GM18520 (cell line): Measurements from ENCODE around the gene SYNPO2.

Experiments
- ATAC-seq: cut with Tn5 transposase; IDR thresholded peaks from one replicate; pipeline ENCODE4 v1.9.1; 2021; ENCODE audit not compliant: unreplicated experiment

Gene SYNPO2

DNA sequence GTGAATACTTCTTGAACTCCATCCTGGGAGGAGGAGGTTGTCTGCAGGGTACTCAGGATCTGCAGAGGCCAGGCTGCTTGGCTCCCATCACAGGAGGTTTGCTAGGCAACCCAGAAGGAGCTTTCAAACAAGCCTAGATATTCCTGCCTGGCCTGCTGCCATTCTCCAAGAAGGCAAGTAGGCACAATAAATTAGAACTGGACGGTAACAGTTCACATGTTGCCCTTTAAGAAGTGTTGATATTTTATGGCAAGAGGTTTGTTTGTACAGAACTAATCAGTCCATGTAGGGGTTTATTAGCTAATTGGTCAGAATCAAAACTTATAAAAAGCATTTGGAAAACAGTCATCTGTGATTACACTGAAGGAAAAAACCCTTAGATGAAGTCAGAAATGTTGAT lies 39.3 kb downstream of the SYNPO2 start:
- ATAC-seq = no peak

DNA sequence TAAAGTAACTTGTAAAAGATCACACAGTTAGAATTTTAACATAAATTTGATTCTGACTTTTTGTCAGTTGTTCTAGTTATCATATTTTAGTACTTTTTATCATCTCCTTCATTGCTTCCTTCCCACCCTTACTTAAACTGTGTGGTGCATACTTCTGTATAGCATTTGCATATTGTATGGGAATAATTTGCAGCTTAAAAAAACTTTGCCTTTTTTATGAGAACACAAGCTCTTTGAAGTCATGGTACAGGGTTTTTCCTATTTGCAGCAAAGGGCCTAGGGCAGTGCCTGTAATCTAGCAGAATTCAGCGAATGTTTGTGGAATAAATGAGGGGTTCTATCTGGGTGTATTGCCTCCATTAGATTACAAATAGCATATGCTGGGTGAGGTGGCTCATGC lies 41.6 kb downstream of the SYNPO2 start:
- no peak for ATAC-seq

DNA sequence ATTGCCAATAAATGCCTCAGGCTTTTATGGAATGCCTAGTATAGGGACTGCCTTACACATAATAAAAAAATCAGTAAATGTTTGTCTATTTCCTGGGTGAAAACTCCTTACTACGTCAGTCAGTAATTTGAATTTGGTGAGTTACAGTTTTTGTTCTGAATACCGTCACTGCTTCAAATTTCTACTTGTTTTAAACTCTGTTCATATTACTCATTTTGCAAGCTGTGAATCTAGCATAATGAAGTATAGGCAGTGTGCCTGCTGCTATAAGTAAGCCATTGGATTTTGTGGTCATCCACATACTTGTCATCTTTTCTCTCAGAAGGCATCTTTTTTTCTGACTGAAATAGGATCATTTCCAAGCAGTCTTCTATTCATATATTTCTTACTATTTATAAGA lies 43.1 kb downstream of the SYNPO2 start:
- no peak for ATAC-seq

DNA sequence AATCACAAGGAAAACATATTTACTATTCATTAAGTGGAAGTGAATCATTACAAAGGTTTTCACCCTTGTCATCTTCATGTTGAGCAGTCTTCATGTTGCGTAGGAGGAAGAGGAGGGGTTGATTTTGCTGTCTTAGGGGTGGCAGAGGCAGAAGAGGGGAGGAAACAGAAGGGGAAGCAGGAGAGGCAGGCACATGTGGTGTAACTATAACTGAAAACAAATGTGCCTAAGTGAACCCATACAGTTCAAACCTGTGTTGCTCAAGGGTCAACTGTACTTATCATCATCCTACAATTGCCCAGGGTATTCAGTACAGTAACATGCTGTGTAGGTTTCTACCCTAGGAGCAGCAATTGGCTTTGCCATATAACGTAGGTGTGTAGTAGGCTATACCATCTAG lies 47.2 kb downstream of the SYNPO2 start:
- no peak for ATAC-seq

DNA sequence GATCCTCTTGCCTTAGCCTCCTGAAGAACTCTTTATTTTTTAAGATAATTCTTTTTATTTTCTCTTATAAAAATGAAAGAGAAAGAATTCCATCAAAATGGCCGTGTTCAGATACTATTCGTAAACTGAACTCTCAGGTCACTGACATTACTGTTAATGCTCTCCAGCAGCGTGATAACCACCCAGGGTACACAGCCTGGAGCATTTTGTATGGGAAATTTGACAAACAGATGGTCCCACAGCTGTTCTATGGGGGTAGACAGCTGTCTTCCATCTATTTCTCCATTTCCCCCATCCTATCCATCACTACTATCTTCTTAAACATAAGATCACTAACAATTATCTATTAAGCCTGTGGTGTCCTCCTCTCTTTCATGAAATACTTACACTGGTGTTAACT lies 47.8 kb downstream of the SYNPO2 start:
- no peak for ATAC-seq

DNA sequence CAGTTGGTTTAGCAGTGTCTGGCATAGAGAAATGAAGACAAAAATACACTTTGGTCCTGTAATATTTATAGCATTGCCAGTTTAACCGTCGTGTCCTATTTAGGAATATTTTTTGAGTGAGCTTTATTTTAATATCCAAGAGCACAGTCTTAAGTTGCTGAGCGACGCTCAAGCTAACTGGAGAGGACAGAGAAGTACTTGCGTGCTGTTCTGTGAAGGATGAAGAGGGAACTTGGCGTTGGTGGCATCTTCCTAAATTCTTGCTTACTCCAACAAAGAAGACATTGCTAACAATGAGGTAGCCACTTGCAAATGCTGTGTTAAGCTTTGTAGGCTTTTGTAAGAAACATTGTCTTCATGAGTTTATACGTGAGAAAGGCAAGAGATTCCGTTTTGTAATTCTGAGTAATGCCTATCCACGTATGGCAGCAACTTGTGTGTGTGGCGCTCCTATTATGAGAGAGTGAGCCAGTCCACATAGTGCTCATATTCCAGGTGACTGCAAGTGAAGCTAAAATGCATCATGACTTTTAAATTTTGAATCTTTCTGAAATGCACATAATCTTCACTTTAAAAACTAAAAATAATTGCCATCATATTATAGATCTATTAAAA lies 50.6 kb downstream of the SYNPO2 start:
- ATAC-seq = no peak

DNA sequence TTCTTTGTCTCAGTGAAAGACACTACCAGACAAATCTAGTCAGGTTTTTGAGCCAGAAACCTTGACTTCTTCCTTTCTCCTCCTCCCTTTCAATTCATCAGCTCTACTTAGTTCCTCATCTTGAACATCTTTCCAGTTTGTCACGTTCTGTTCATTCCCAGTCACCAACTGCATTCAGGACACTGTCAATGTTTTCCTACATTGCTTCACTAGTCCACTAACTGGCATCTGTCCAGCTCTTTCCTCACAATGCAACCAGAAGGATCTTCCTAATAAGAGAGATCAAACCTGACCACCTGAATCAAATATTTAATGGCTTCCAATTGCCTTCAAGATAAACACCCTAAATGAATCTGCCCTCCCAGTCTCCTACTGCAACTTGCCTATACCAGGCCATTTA lies 52.5 kb downstream of the SYNPO2 start:
- ATAC-seq = no peak

DNA sequence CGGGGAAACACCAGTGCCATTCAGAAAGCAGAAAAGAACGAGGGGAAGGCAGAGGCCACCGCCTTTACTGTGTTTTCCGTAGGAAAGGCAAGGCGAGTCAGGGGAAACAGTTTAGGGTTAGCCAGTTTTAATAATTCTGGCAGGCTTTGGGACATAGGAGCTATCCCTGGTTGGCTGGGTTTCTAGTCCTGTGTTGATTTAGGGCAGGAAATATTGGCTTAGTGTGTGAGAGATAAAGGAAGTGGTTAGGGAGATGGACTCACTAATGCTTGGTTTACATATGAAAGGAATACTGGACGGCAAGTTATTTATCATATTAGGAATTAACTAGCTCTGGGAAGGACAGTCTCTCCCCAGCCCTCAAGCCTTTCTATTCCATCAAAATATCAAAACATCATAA lies 53.1 kb downstream of the SYNPO2 start:
- ATAC-seq = no peak

DNA sequence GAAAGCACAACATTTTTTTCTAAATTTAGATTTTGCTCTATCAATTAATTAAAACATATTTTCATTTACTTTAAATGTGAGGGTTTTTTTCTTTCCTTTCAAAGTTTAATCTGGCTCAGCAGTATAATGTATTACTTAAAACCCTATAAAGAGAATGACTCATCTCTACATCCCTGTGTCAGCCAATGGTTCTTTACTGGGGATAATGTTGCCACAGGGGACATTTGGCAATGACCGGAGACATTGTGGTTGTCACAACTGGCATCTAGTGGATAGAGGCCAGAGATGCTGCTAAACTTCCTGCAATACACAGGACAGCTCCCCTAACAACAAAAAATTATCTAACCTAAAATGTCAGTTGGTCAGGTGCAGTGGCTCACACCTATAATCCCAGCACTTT lies 53.8 kb downstream of the SYNPO2 start:
- no peak for ATAC-seq

DNA sequence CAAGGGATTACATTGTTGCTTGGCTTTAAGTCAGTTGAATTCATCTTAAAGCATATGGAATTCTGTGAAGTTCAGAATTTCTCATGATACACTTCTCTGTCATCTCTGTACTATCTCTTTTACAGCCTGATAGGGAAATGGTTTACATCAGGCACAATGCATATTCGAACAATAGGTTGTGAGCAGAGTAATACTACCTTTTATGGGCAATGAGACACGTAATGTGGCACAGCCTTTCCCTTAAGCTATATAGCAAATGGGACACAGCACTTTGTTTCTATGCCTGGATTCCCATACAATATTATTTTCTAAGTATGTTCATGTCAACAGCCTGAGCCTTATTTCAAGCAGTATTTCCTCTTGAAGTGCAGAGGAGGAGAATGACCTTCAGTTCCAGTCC lies 58.4 kb downstream of the SYNPO2 start:
- no peak for ATAC-seq

DNA sequence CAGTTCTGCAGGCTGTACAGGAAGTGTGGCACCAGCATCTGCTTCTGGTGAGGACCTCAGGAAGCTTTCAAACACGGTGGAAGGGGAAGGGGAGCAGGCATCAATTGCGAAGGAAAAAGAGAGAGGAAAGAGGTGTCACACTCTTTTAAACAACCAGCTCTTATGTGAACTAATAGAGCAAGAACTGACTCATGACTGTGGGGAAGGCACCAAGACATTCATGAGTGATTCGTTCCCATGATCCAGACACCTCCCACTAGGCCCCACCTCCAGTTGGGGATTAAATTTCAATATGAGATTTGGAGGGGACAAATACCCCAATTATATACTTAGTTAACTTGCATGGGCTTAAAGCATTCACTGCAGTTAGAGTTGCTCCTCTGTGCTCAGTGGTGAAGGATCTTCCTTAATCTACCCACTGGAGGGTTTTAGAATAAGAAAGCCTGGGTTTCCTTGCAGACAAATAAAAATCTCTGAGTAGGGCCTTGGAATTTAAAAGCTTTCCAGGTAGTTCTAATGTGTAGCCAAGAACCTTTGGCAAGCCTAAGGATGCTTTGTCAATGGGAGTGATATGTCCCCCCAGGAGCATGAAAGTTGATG lies 60.0 kb downstream of the SYNPO2 start:
- ATAC-seq = no peak

DNA sequence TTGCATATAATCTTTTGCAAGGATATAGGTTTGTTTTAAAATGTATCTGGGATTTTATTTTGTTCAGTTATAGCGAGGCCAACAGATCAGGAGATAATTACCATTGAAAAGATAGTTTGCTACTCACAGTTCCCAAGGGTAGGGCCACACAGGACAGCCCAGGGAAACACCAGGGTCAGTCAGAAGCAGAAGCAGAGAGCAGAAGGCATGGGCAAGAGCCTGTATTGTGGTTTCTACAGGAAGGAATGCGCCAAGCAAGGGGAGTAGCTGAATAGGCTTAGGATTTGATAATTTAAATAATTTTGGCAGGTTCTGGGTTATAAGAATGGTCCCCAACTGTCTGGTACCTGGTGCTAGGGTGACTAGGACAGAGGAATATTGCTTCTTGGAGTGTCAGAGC lies 61.6 kb downstream of the SYNPO2 start:
- no peak for ATAC-seq

DNA sequence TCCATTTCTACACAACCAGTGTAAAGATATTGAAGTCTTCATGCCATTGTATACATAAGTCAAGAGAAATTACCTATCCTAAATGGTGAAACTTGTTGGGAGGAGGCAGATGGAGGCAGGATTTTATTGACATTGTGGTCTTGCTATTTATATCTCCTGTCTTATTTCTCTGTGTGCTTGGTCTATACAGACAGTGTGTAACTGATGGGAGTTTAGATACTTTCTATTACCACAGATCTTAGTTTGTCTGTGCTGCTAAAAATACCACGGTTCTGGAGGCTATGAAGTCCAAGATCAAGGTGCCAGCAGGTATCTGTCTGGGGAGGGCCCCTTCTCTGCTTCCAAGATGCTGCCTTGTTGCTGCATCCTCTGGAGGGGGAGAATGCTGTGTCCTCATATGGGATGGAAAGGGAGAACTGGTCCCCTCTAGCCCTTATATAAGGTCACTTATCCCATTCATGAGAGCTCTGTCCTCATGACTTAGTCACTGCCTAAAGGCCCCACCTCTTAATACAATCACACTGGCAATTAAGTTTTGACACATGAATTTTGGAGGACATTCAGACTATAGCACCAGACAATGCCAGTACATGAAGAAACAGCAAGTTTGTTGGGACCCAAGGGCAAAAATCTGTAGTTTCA lies 62.4 kb downstream of the SYNPO2 start:
- ATAC-seq = no peak

DNA sequence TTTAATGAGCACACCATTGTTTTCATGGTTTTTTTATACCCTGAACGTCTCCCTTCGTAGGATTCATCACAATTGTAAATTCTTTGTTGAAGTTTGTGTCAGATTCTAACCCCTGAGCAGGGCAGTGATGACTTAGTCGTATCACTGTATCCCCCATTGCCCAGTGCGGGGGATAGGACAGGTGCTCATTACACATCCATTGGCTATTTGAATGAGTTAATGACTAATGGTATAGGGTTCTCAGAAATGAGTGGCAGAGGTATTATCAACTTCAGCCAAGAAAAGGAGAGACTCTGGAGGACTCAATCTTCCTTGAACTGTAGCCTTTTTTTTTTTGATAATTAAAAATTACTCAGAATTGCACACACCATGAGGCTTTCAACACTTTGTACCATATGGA lies 64.6 kb downstream of the SYNPO2 start:
- ATAC-seq = no peak

DNA sequence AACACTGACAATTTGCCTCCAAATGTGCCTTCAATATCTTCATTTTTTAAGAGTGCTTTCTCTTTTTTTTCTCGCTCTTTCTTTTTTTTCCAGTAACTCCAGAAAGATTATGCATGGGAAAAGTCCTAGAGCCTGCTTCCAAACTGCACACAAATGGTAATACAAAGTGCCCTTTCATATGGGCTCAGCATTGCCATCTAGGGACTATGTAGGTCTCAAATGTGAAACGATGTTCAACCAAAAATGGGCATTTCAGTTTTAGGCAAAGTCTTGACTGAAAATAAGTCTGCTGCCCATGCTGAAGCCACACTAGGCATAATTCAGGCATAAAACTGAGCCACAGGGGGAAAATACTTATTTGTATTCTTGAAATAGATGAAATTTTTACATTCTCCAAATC lies 65.6 kb downstream of the SYNPO2 start:
- ATAC-seq = no peak

DNA sequence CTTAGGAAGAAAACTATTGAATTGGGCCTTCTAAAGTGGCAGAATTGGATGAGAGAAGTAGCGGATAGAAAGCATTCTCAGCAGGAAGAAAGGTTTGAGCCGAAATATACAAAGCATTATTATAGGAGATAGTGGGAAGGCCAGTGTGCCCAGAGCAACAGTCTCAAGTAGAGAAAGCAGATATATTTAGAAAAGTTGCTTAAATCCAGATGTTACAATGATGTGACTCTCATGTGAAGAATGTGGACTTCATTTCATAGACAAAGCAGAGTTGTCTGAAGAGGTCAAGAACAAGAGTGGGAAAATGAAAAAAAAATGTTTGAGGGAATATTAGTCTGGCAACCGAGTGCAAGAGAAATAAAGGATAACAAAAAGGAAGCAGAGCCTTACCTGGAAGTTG lies 66.9 kb downstream of the SYNPO2 start:
- ATAC-seq = no peak

DNA sequence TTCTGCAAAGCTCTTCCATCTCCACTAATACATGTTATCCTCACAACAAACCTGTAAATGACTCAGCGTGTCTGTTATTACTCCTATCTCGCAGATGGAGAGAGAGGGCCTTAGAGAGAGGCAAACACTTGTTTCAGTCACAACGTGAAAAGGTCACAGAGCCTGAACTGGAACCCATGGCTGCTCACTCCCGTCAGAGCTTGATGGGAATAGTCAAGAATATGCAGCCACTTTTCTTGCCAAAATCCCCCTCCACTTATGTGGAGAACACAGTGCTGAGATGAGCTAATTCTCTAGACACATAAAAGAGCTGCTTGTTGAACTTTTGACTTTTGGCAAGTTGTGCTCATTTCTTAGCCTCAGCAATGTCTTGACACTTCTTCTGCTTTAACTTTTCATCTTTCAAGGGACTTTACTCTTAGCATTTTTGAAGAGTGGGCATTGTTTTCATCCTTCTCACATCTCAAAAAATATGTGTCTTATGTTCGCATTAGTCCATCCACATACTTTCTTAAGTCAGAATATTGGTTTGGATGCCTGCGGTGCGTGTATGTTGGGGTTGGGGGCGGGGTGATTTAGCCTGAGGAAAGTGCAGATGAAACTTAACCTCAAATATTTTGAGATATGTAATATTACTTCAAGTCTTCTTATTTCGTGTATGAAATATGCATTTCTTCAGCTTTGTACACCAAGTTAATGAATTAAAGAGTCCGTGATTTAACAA lies 69.2 kb downstream of the SYNPO2 start:
- no peak for ATAC-seq

DNA sequence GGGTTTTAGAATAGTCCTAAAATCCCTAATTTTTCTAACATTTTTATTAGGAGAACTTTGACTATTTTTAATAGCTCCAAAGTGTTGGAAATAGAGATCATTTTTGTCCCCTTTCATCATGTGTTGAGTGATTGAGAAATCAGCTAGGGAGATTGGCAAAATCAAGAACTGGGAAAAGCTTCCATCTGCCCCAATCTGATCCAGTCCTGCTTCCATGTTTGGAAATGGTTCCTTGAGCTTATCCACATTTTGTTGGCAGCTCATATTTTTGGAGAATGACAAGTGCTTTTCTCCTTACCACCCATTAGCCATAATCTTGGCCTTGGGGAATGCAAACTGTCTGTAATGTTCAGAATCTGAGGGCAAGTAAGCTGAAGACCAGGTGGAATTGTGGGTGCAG lies 73.9 kb downstream of the SYNPO2 start:
- ATAC-seq = no peak

DNA sequence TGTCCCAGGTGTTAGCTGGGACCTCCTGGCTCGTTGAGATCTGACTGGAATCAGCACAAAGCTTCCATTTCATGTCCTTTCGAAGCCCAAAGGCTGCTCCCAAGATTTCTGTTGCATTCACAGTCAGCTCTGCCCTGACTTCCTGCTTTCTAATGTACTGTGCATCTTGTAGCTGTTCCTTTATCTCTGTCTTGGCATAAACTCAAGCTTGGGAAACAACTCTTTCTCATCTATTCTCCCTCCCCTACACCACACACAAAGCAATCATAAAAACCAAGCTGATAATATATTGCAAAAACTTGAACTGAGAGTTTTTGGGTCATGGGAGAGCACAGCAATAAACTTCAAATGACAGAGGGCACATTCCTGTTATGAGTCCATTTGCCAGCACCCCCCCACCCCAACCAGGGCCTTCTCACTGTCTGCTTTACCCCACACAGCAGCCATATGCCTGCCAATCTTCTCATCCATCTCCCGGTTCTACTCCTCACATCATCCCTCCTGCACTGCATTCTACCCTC lies 76.3 kb downstream of the SYNPO2 start:
- no peak for ATAC-seq

DNA sequence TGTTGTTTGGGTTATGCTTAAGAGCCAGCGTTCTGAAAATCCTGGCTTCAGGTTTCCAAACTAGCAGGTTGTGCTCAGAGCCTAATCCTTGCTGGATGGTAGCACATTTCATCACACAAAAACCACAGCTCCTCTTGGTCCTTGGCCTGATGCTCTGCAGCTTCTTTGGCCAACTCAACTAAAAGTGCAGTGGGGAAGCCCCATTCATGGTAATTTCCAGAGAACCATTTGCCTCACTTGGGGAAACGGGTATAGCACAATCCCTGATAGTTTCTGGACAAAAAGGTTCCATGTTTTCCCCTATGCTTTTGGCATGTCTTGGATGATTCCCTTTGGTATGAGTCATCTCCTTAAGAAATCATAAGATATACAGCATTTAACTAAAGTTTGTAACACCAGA lies 78.7 kb downstream of the SYNPO2 start:
- no peak for ATAC-seq

DNA sequence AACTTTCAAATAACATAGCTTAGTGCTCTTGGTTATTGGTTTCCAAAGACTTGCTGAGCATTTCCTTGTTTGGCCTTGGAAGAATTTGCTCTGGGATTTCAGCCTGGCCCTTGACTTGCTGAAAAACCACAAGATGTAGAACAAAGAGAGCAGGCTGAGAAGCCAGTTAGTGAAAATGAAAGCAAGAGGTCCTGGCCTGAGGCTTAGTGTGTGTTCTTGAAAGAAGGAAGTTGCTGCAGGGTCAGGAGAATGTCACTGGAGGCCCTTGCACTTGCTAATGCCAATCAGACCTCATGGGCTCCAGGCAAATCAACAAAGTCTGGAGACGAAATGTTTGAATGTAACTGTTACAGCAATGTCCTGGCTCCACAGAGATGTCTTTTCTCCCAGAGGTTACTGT lies 79.4 kb downstream of the SYNPO2 start:
- ATAC-seq = peak; percentile 99

DNA sequence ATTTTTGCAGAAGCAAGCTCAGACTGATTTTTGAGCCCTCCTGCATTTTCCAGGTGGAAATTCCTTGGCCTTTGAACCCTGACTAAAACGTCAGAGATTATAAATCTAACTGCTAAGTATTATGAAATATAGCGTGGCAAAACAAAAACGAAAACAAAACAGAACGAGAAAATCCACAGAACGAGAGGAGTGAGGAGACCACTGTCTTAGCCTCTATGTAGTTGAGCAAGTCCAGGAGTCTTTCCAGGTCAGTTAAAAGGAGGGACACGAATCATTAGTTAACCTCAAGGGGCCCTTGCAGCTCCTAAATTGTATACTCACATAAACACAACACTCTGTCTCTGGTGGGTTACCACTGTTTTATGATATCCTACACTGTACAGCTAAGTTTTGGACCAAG lies 80.2 kb downstream of the SYNPO2 start:
- no peak for ATAC-seq
